HEK293 (cell line): ENCODE measurements around the gene DEFB129.

Source experiments
- HOXA7 ChIP-seq: sonication (generic); formaldehyde crosslinking; IDR thresholded peaks from 2 replicates; pipeline ENCODE4 v1.8.1; 2022; ENCODE audit warnings: missing genetic modification reagents, borderline replicate concordance
- SALL2 ChIP-seq: fragments of 450-650 bp; formaldehyde crosslinking; IDR thresholded peaks from 2 replicates; pipeline ENCODE4 v1.5.0; 2017; ENCODE audit warnings: missing biosample characterization, mild to moderate bottlenecking, missing genetic modification characterization, borderline replicate concordance
- ZNF114 ChIP-seq: fragments of 450-650 bp; formaldehyde crosslinking; IDR thresholded peaks from 2 replicates; pipeline ENCODE4 v1.5.0; 2017; ENCODE audit warnings: missing biosample characterization, missing genetic modification characterization
- ZNF423 ChIP-seq: fragments of 450-650 bp; formaldehyde crosslinking; IDR thresholded peaks from 2 replicates; pipeline ENCODE4 v1.5.1; 2016; ENCODE audit warnings: missing biosample characterization, missing genetic modification characterization
- ZNF670 ChIP-seq: fragments of 450-650 bp; formaldehyde crosslinking; IDR thresholded peaks from 2 replicates; pipeline ENCODE4 v1.5.1; 2016; ENCODE audit warnings: missing biosample characterization, missing genetic modification characterization, low read depth
- TF ChIP-seq, protein P1 (sequence below): fragments of 450-650 bp; formaldehyde crosslinking; IDR thresholded peaks from 2 replicates; pipeline ENCODE4 v1.5.1; 2016; ENCODE audit warnings: missing biosample characterization, missing genetic modification characterization
- TF ChIP-seq, protein P2 (sequence below): fragments of 450-650 bp; formaldehyde crosslinking; IDR thresholded peaks from 2 replicates; pipeline ENCODE4 v1.5.1; 2016; ENCODE audit warnings: missing biosample characterization, missing genetic modification characterization

DNA sequence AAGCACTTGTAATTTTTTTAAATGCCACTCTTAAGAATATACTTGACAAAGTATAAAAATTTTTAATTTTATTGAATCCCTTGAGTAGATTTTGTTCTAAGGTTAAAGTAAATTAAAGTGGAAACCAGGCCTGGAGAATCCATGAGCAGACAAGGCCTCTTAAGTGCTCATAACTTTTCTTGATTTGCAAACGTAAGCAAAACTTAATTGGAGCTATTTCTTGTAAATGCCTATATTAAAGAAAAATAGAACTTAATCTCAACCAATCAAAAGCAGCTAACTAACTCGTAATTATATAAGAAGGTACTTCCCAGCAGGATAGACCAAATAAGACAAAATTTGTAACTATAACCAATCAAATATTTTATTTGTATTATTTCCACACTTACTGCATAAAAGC, 12.7 kb upstream of the DEFB129 start:
- TF ChIP-seq, protein P1, sequence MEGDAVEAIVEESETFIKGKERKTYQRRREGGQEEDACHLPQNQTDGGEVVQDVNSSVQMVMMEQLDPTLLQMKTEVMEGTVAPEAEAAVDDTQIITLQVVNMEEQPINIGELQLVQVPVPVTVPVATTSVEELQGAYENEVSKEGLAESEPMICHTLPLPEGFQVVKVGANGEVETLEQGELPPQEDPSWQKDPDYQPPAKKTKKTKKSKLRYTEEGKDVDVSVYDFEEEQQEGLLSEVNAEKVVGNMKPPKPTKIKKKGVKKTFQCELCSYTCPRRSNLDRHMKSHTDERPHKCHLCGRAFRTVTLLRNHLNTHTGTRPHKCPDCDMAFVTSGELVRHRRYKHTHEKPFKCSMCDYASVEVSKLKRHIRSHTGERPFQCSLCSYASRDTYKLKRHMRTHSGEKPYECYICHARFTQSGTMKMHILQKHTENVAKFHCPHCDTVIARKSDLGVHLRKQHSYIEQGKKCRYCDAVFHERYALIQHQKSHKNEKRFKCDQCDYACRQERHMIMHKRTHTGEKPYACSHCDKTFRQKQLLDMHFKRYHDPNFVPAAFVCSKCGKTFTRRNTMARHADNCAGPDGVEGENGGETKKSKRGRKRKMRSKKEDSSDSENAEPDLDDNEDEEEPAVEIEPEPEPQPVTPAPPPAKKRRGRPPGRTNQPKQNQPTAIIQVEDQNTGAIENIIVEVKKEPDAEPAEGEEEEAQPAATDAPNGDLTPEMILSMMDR (tag by site-specific recombination): no peak
- no peak for TF ChIP-seq ZNF670
- TF ChIP-seq, protein P2, sequence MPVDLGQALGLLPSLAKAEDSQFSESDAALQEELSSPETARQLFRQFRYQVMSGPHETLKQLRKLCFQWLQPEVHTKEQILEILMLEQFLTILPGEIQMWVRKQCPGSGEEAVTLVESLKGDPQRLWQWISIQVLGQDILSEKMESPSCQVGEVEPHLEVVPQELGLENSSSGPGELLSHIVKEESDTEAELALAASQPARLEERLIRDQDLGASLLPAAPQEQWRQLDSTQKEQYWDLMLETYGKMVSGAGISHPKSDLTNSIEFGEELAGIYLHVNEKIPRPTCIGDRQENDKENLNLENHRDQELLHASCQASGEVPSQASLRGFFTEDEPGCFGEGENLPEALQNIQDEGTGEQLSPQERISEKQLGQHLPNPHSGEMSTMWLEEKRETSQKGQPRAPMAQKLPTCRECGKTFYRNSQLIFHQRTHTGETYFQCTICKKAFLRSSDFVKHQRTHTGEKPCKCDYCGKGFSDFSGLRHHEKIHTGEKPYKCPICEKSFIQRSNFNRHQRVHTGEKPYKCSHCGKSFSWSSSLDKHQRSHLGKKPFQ (tag by site-specific recombination): no peak
- TF ChIP-seq ZNF114 (tag by site-specific recombination): no peak
- no peak for TF ChIP-seq HOXA7 (CRISPR knock-in tag)
- TF ChIP-seq ZNF423 (tag by site-specific recombination): no peak
- no peak for TF ChIP-seq SALL2 (tag by site-specific recombination)
